ENCODE results near the gene GPR171. TPM values are rescaled to one million over a fixed set of nuclear protein-coding genes. Genes with fewer than 3 reads are reported as not detected.

GPR171 gene
- total RNA-seq, 2 experiments from 2014 or later = 131 to 134 TPM

DNA sequence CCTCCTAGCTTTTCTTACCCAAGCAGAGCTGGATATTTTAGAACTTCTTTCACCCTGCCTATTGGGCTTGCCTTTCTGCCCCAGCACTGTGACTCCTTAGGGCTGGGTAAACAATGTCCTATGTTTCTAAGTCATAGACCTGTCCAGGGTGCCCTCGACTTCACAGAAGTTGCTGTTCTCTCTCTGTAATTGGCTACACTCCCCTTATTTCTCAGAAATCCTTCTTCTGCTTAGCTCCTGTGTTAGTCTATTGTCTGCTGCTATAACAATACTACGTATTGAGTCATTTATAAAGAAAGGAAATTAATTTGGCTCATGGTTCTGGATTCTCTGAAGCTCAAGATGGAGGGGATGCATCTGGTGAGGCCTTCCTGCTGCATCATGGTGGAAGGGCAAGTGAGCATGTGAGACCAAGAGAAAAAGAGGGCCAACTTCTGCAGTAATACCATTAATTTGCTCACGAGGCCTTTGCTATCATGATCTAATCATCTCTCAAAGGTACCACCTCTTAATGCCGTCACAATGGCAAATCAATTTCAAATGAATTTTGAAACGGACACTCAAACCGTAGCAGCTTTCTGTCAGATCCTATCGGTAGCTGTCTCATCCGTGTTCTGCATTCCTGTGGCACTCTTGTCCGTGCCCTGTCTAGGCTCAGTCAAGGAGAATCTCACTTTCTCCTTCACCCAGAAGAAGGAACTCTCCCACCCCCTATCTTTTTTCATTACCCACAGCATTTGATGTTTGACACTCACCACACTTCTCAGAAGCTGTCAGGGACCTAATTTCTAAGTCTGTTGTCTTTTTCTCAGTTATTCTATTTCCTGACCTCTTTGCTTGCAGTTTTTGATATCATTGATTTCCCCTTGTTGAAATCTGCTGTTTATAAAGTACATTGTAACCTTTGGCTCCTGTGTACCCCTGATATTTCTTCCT is 22.3 kb upstream of the GPR171 start:
- Mint-ChIP-seq H3K27me3 (no peaks in the 10 kb centered on the region), H3K4me1 (peaks cover 48% of the 10 kb centered on the region), H3K9me3 (peaks cover 23% of the 10 kb centered on the region), H3K4me3 (no peak overlapping the region), H3K27ac (peak overlapping the region; percentile 84), H3K36me3 (peaks cover 37% of the 10 kb centered on the region)
- no peak for DNase-seq

DNA sequence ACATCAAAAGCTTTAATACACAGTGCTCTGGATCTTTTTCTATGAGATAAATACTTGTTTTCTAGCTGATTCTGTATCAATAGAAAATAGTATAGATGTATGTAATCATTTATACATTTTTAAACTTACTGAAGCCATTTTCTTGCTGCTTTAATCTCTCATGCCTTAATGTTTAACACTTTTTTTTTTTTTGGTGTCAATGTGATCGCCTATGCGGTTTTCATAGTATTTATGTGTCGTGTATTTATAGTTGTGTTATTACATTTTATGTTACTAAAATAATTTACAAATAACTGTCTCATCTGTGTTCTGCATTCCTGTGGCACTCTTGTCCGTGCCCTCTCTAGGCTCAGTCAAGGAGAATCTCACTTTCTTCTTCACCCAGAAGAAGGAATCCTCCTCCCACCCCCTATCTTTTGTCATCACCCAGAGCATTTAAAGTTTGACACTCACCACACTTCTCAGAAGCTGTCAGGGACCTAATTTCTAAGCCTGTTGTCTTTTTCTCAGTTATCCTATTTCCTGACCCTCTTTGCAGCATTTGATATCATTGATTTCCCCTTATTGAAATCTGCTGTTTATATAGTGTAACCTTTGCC is 21.4 kb upstream of the GPR171 start:
- no peak for DNase-seq
- H3K9me3 Mint-ChIP-seq = peaks cover 23% of the 10 kb centered on the region
- peaks cover 41% of the 10 kb centered on the region for H3K36me3 Mint-ChIP-seq
- no peak overlapping the region for H3K4me3 Mint-ChIP-seq
- H3K27me3 Mint-ChIP-seq = no peaks in the 10 kb centered on the region
- peaks cover 45% of the 10 kb centered on the region for H3K4me1 Mint-ChIP-seq
- H3K27ac Mint-ChIP-seq = peak overlapping the region; percentile 44

DNA sequence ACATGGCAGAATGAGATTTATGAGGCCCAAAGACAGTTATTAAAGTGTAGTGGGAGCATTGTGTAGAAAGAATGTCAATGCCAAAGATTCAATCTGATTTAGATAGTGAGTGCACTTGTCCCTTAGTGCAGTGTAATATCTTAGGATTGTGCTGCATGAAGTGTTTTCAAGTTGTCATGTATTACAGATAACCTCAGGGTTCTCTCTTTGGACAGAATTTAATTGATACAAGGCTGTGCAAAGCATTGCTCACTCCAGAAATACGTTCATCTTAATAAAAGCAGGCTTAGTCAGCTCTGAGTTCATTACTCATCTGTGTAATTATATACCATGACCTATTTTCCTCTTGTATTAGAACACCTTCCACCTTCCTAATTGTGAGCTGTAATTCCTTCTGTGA is 16.0 kb upstream of the GPR171 start:
- Mint-ChIP-seq H3K27me3 (peaks cover 4% of the 10 kb centered on the region), H3K4me3 (no peak overlapping the region), H3K4me1 (peaks cover 10% of the 10 kb centered on the region), H3K36me3 (peaks cover 30% of the 10 kb centered on the region), H3K9me3 (peaks cover 23% of the 10 kb centered on the region), H3K27ac (no peak overlapping the region)
- DNase-seq = no peak

DNA sequence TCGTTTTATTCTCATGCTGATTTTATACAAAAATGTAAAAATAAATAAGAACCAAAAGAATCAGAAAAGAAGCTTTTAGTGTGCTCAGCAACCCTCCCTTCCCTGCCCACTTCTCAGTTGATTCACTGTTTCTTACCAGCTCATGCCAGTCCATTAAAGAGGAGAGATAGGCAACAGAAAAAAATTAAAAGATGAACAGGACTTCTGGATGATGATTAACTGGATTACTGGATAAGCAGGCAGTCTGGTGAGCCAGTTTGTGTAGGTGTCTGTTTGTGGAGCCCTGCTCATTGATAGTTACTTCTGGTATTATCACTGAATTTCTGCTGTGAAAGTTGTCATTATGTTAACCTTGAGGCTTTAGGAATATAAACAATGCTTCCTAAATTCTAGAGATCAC is 15.1 kb upstream of the GPR171 start:
- DNase-seq = no peak
- peaks cover 28% of the 10 kb centered on the region for H3K36me3 Mint-ChIP-seq
- peaks cover 11% of the 10 kb centered on the region for H3K4me1 Mint-ChIP-seq
- H3K9me3 Mint-ChIP-seq = peaks cover 22% of the 10 kb centered on the region
- peaks cover 4% of the 10 kb centered on the region for H3K27me3 Mint-ChIP-seq
- no peak overlapping the region for H3K4me3 Mint-ChIP-seq
- H3K27ac Mint-ChIP-seq = no peak overlapping the region

DNA sequence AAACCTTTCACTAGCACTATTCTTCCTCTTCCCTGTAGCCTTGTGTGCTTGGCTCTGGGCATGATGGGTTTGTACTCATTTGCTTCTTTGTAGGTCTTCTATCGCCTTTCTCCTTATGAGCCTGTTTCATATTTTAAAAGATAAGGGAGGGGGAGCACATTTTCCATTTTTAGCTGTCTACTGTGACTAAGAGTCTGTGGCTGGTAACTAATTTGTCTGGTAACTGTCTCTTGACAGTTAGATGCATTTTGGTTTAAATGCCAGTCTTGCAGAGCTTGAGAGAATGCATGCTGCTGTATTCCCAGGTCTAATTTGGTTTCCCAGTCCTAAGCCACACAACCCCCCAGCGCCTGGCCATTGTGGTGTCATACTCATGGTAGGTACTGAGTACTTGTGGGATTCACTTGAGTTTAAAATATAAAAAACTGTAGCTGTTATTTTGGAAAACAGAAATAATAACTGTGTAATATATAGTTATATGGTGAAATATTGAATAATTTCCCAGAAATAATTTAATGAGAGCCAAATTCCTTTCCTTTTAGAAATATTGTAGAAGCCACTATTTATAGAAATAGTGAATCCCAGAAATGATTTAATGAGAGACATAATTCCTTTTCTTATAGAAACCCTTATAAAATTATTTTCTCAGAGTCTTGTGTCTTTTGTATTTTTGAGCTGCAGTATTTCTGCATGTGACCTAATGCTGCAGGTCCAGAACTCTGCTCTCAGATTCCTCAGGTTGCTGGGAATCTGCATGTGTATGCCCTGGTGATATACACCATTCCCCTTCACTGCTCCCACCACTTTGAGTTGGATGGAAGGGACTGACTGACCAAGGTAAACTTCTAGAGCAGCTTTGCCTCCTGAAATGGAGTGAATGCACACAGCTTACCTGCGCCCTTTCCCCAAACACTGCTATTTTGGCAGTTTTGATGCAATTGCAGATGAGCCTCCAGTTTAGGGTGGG is 13.9 kb upstream of the GPR171 start:
- no peak overlapping the region for H3K4me3 Mint-ChIP-seq
- H3K27ac Mint-ChIP-seq = no peak overlapping the region
- DNase-seq = no peak

DNA sequence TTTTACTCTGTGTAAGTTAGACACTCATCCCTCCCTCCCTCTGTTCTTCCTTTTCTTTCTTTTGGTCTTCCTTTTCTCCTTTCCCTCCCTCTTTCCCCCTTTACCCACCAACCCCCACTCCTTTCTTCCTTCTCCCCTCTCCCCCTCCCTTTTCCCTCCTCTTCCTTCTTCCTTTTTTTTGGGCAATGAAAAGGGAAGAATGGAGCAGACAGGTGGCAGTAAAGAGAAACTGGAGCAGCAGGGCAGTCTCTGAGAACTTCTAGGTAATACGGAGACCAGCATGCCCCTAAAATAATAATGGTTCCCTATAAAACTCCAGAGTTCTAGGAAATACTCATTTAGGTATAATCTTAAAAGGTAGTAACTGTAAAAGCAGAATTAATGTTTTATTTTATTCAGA is 11.4 kb upstream of the GPR171 start:
- DNase-seq = no peak
- H3K4me3 Mint-ChIP-seq = no peak overlapping the region
- H3K4me1 Mint-ChIP-seq = peaks cover 32% of the 10 kb centered on the region
- peaks cover 4% of the 10 kb centered on the region for H3K27me3 Mint-ChIP-seq
- H3K36me3 Mint-ChIP-seq = peaks cover 4% of the 10 kb centered on the region
- H3K27ac Mint-ChIP-seq = no peak overlapping the region
- no peaks in the 10 kb centered on the region for H3K9me3 Mint-ChIP-seq

More for the DNA sequence above, 13.9 kb upstream of the GPR171 start:
- H3K4me1 Mint-ChIP-seq = peaks cover 11% of the 10 kb centered on the region
- H3K27me3 Mint-ChIP-seq = peaks cover 4% of the 10 kb centered on the region
- H3K36me3 Mint-ChIP-seq = peaks cover 18% of the 10 kb centered on the region
- peaks cover 11% of the 10 kb centered on the region for H3K9me3 Mint-ChIP-seq

DNA sequence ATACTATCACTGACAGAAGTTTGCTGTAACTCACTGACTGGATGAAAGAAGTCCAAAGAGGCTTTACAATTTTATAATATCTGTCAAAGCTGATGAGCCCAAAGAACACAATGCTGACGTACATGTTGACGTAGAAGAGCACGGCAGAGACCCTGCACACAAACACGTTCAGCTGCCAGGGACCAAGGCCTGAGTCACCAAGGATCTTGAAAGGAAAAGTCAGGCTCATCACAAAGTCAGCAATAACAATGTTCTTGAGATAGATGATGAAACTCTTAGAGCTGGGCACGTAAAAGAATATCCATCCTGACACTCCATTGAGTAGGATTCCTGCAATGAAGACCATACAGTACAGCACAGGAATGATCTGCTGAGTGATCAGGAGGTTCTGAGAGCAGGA is 10.9 kb upstream of the GPR171 start:
- H3K4me3 Mint-ChIP-seq = no peak overlapping the region
- no peak for DNase-seq
- H3K27ac Mint-ChIP-seq = no peak overlapping the region
- peaks cover 7% of the 10 kb centered on the region for H3K36me3 Mint-ChIP-seq
- H3K9me3 Mint-ChIP-seq = no peaks in the 10 kb centered on the region
- peaks cover 36% of the 10 kb centered on the region for H3K4me1 Mint-ChIP-seq
- H3K27me3 Mint-ChIP-seq = peaks cover 4% of the 10 kb centered on the region

DNA sequence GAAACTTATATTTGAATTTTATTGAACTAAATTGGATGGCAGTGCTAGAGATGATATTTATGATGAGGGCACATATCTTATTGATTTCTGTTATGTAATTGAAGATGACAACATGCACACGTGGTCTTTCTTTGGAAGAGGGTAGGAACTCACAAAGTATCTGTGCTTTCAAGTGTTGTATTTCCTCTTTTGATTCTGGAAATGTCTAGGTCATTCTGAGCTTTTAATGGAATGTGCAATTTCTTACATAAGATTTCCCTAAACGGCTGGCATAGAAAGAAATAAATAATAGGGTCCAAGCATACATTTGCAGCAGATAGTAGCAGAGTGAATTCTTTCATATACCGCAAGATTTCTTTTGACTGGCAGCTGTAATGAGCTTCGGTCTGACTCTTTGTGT is 10.1 kb upstream of the GPR171 start:
- peaks cover 42% of the 10 kb centered on the region for H3K4me1 Mint-ChIP-seq
- peaks cover 4% of the 10 kb centered on the region for H3K27me3 Mint-ChIP-seq
- no peak overlapping the region for H3K4me3 Mint-ChIP-seq
- H3K9me3 Mint-ChIP-seq = peaks cover 2% of the 10 kb centered on the region
- H3K27ac Mint-ChIP-seq = no peak overlapping the region
- DNase-seq = no peak
- H3K36me3 Mint-ChIP-seq = peaks cover 11% of the 10 kb centered on the region

DNA sequence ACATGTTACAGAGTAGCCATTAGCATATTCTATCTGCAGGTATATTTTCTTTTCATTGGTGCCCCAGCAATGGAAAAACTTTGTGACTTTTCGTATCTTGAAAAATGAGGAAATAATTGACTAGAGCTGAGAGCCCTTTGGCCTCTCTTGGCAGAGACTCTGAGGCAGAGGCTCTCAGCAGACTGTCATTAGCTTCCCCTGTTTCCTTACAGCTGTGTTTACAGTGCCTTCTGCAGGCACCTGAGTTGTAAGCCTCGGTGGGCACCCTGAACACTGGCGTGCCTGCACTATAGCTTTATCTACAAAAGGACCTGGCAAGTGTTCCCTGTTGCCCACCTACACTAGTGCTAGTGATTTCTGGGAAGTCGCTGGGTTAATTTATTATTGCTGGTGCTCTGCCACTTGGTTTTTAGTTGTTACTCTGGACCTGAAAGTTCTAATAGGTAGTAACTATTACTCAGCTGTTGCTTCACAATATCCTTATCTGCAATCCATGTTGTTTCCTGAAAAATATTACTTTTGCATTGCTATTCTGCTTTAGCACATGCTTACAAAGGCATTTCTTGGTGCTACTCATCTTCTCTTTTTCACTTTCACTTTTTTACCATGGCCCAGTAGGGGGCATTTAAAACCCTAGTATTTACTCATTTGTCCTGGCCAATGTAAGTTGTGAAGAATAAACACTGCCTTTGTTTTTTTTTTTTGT is 7.8 kb upstream of the GPR171 start:
- Mint-ChIP-seq H3K27ac (peak overlapping the region; percentile 88), H3K4me1 (peaks cover 57% of the 10 kb centered on the region), H3K9me3 (peaks cover 2% of the 10 kb centered on the region), H3K27me3 (no peaks in the 10 kb centered on the region), H3K36me3 (peaks cover 22% of the 10 kb centered on the region), H3K4me3 (peak overlapping the region; percentile 54)
- no peak for DNase-seq

DNA sequence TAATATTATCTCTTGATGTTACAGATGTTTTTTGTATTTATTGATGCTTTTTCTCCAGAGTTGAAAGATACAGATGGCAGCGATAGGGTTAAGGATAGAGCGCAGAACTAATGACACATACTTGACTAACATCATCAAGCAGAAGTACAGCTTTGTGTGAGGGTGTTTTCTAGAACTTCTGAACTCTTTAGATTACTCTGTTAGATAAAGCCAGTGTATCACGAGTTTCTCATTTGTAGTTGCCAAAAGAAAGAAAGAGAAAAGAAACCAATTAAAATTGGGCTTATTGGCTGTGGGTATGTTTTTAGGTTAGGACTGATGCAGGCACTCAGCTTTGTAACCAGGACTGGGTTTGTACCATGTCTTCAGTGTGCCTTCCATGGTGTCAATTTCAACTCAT is 6.6 kb upstream of the GPR171 start:
- peaks cover 22% of the 10 kb centered on the region for H3K36me3 Mint-ChIP-seq
- no peak for DNase-seq

DNA sequence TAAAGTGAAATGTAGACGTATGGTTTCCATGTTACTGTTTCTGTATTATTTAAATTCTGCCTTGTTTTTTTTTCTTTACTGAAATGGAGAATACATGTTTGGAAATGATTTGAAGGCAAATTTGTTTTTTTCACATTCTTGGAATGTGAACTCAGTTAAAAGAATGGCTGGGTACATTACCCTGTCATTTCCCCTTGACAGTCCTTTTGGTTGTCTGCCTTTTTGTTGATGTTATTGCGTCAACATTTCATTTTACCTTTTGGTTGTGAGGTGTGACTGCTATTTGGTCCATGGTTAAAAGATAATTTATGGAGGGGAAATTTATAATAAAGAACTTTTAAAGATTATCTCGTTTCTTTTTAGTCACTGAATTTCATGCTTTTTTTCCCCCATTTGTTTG is 3.2 kb upstream of the GPR171 start:
- peaks cover 75% of the 10 kb centered on the region for H3K4me1 Mint-ChIP-seq
- H3K27me3 Mint-ChIP-seq = peaks cover 4% of the 10 kb centered on the region
- H3K4me3 Mint-ChIP-seq = no peak overlapping the region
- peaks cover 40% of the 10 kb centered on the region for H3K36me3 Mint-ChIP-seq
- H3K9me3 Mint-ChIP-seq = peaks cover 2% of the 10 kb centered on the region
- no peak for DNase-seq
- peak overlapping the region; percentile 96 for H3K27ac Mint-ChIP-seq

More for the DNA sequence above, 6.6 kb upstream of the GPR171 start:
- H3K4me3 Mint-ChIP-seq = no peak overlapping the region
- H3K9me3 Mint-ChIP-seq = peaks cover 2% of the 10 kb centered on the region
- peaks cover 67% of the 10 kb centered on the region for H3K4me1 Mint-ChIP-seq
- H3K27me3 Mint-ChIP-seq = no peaks in the 10 kb centered on the region
- peak overlapping the region; percentile 88 for H3K27ac Mint-ChIP-seq

DNA sequence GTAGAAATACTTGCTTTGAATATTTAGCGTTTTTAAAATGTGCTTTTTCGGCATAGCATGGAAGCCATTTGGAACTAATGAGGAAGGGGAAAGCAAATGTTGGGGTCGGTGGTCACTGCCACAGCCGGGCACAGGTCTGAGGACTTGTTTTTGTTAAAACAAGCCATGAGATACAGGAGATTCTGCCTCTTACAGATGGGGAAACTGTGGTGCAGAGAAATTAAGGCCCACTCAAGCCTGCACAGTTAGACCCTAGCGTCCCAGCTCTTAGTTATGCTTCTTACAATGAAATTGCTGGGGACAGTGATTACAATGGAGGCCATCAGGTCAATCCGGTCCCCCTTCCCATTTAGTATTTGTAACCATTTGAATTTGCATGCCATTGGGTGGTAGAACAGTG is 2.5 kb upstream of the GPR171 start:
- no peak for DNase-seq
- Mint-ChIP-seq H3K27me3 (peaks cover 4% of the 10 kb centered on the region), H3K27ac (peak overlapping the region; percentile 96), H3K4me3 (peak overlapping the region; percentile 18), H3K9me3 (peaks cover 2% of the 10 kb centered on the region), H3K4me1 (peaks cover 69% of the 10 kb centered on the region), H3K36me3 (peaks cover 46% of the 10 kb centered on the region)

DNA sequence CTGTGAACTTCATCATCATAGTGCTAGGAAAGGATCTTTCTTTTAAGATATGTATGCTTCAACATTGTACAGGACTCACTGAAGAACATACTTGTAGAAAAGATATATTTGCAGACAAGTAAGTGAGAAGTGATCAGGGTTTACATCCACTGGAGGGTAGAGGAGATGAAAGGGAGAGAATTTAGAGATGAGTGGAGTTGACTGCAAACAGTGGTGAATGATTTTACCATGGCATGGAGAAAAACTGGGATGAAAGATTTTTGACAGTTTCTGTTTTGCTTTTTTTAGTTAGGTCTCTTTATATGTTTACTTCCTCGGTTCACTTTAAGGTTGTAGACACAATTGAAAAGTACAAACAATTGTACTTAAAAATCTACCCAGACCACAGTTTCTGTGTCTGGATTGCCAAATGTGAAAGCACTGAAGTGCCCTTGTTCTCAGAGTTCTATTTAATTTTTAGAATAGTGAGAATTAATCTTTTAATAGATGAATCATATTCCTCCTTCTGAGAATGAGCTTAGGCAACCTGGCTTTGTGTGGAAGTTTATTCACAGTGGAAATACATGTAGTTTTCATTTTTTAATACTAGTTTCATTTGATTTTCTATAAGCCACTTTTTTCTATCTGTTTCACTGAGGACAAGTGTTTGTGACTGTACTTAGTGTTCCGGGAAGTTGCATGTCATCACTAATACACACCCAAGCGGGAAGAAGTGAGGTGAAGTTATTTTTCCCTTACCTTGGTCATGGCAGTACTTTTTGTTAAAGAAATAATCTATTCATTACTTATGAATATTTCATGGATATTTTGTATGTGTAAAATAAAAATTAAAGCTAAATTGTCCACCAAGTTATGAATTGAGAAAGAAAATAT is 1.8 kb upstream of the GPR171 start:
- no peak for DNase-seq
- H3K27me3 Mint-ChIP-seq = peaks cover 4% of the 10 kb centered on the region
- H3K9me3 Mint-ChIP-seq = peaks cover 2% of the 10 kb centered on the region
- peak overlapping the region; percentile 96 for H3K27ac Mint-ChIP-seq
- peak overlapping the region; percentile 64 for H3K4me3 Mint-ChIP-seq
- peaks cover 66% of the 10 kb centered on the region for H3K4me1 Mint-ChIP-seq
- peaks cover 52% of the 10 kb centered on the region for H3K36me3 Mint-ChIP-seq
